Liver (tissue), 9 donors: ENCODE data around the gene NGFR. TPM values are rescaled to one million over a fixed set of nuclear protein-coding genes. Genes with fewer than 3 reads are reported as not detected.

ENCODE experiments used
- DNase-seq: peaks from one replicate; pipeline ENCODE4 v3.0.0-alpha.2; 2017; ENCODE audit warnings: low spot score
- H3K27ac ChIP-seq, 2 donors: one replicate each; pipeline ENCODE4 v1.7.0; 2013; ENCODE audit warnings: inconsistent platforms in 2 of 2, low read length in 2 of 2, control low read depth in 1 of 2, low read depth in 1 of 2, mild to moderate bottlenecking in 1 of 2
- H3K27me3 ChIP-seq, 4 donors: one replicate each; pipeline versions ENCODE4 v1.6.1 to v1.7.0; 2013; ENCODE audit warnings: low read length in 3 of 4, inconsistent platforms in 1 of 4, mild to moderate bottlenecking in 1 of 4, moderate library complexity in 1 of 4; ENCODE audit not compliant: control insufficient read depth in 4 of 4, insufficient read depth in 4 of 4
- H3K36me3 ChIP-seq, 4 donors: one replicate each; pipeline versions ENCODE4 v1.6.1 to v1.7.0; 2013; ENCODE audit warnings: low read length in 3 of 4, mild to moderate bottlenecking in 3 of 4, low read depth in 1 of 4, moderate library complexity in 1 of 4; ENCODE audit not compliant: control insufficient read depth in 4 of 4, insufficient read depth in 3 of 4
- H3K4me1 ChIP-seq, 4 donors: one replicate each; pipeline versions ENCODE4 v1.6.1 to v1.7.0; 2013; ENCODE audit warnings: low read length in 3 of 4, mild to moderate bottlenecking in 3 of 4, moderate library complexity in 1 of 4; ENCODE audit not compliant: control insufficient read depth in 4 of 4, insufficient read depth in 4 of 4
- H3K4me3 ChIP-seq, 3 donors: one replicate each; pipeline versions ENCODE4 v1.6.1 to v1.7.0; 2013; ENCODE audit warnings: low read length in 3 of 3, control low read depth in 1 of 3, low read depth in 1 of 3, mild to moderate bottlenecking in 1 of 3
- H3K9ac ChIP-seq, 2 donors: one replicate each; pipeline ENCODE4 v1.7.0; 2013; ENCODE audit warnings: low read length in 2 of 2, mild to moderate bottlenecking in 2 of 2, moderate library complexity in 2 of 2, control low read depth in 1 of 2, low read depth in 1 of 2
- H3K9me3 ChIP-seq, 4 donors: one replicate each; pipeline versions ENCODE4 v1.6.1 to v1.7.0; 2013; ENCODE audit warnings: low read length in 3 of 4; ENCODE audit not compliant: control insufficient read depth in 4 of 4
- ATF3 ChIP-seq: IDR thresholded peaks from 2 replicates; pipeline ENCODE4 v1.6.1; 2016; ENCODE audit warnings: antibody characterized with exemption
- EGR1 ChIP-seq, 2 donors: IDR thresholded peaks; 2 replicates each; pipeline ENCODE4 v1.6.1; 2016 to 2018; ENCODE audit warnings: antibody characterized with exemption in 2 of 2, low read depth in 2 of 2
- FOXA1 ChIP-seq: IDR thresholded peaks from 2 replicates; pipeline ENCODE4 v1.6.1; 2016; ENCODE audit warnings: antibody characterized with exemption
- FOXA2 ChIP-seq: IDR thresholded peaks from 2 replicates; pipeline ENCODE4 v1.6.1; 2016; ENCODE audit warnings: antibody characterized with exemption
- GABPA ChIP-seq, 2 donors: IDR thresholded peaks in 1 of 2; conservative IDR thresholded peaks in 1 of 2; 2 replicates each; pipeline ENCODE4 v1.6.1; 2016; ENCODE audit warnings: antibody characterized with exemption in 2 of 2, mild to moderate bottlenecking in 1 of 2, moderate library complexity in 1 of 2
- HNF4A ChIP-seq, 2 donors: conservative IDR thresholded peaks; 2 replicates each; pipeline ENCODE4 v1.6.1; 2016; ENCODE audit warnings: antibody characterized with exemption in 2 of 2, mild to moderate bottlenecking in 2 of 2
- HNF4G ChIP-seq: IDR thresholded peaks from 2 replicates; pipeline ENCODE4 v1.6.1; 2016; ENCODE audit warnings: antibody characterized with exemption
- JUND ChIP-seq, 2 donors: IDR thresholded peaks; 2 replicates each; pipeline ENCODE4 v1.6.1; 2016; ENCODE audit warnings: antibody characterized with exemption in 2 of 2
- MAX ChIP-seq: IDR thresholded peaks from 2 replicates; pipeline ENCODE4 v1.6.1; 2016; ENCODE audit warnings: antibody characterized with exemption
- NR2F2 ChIP-seq: IDR thresholded peaks from 2 replicates; pipeline ENCODE4 v1.6.1; 2016; ENCODE audit warnings: antibody characterized with exemption
- RAD21 ChIP-seq, 2 donors: IDR thresholded peaks; 2 replicates each; pipeline ENCODE4 v1.6.1; 2016; ENCODE audit warnings: antibody characterized with exemption in 2 of 2, mild to moderate bottlenecking in 2 of 2
- REST ChIP-seq: IDR thresholded peaks from 2 replicates; pipeline ENCODE4 v1.6.1; 2016; ENCODE audit warnings: antibody characterized with exemption, mild to moderate bottlenecking
- RXRA ChIP-seq, 2 donors: IDR thresholded peaks; 2 replicates each; pipeline ENCODE4 v1.6.1; 2017 to 2018; ENCODE audit warnings: antibody characterized with exemption in 2 of 2, mild to moderate bottlenecking in 1 of 2
- SP1 ChIP-seq: IDR thresholded peaks from 2 replicates; pipeline ENCODE4 v1.6.1; 2018; ENCODE audit warnings: antibody characterized with exemption, mild to moderate bottlenecking
- TAF1 ChIP-seq: conservative IDR thresholded peaks from 2 replicates; pipeline ENCODE4 v1.6.1; 2016; ENCODE audit warnings: antibody characterized with exemption, mild to moderate bottlenecking
- YY1 ChIP-seq: IDR thresholded peaks from 2 replicates; pipeline ENCODE4 v1.6.1; 2016; ENCODE audit warnings: antibody characterized with exemption, mild to moderate bottlenecking
- ZBTB33 ChIP-seq: IDR thresholded peaks from 2 replicates; pipeline ENCODE4 v1.6.1; 2016; ENCODE audit warnings: antibody characterized with exemption
- WGBS: extraction: QIAGEN DNeasy Blood & Tissue Kit; methylation state at CpG from one replicate; pipeline ENCODE4 v1.1.7; 2013; 5-methylcytosine and 5-hydroxymethylcytosine counted together
- polyA plus RNA-seq, 2 donors: library from polyadenylated mRNA; stranded (reverse) in 1 of 2; unstranded in 1 of 2; fragments of 200-250 nt in 1 of 2; fragments of >200 nt in 1 of 2; fragmentation: Nextera tagmentation in 1 of 2; extraction: Ambion mirVana in 1 of 2; gene quantifications; one replicate each; pipeline versions ENCODE4 v1.2.1 to v1.2.3, GENCODE V29; 2013 to 2015
- total RNA-seq, 2 donors: library from RNA; depleted of rRNA; stranded (reverse); fragments of >200 nt; gene quantifications; one replicate each; pipeline ENCODE4 v1.2.3, GENCODE V29; 2014
- TF ChIP-seq, protein P1 (sequence below): fragments of 150-350 bp; IDR thresholded peaks from 2 replicates; pipeline ENCODE4 v1.5.1; 2017; ENCODE audit warnings: improper control_type of control experiment, low read depth, low read length; ENCODE audit not compliant: missing input control
- donor health status: healthy.
- donor health status: healthy.
- donor health status: healthy.
- donor health status: healthy.
- donor health status: healthy.

Gene NGFR
- total and polyA plus RNA-seq, 4 donors: 6.9 to 11.0 (median 10.5) TPM

- Histone ChIP-seq H3K4me1 (peaks cover 2 to 19% (median 15%) of the 10 kb centered on the region in 4 donors), H3K27ac (no peak overlapping the region), H3K27me3 (no peaks in the 10 kb centered on the region), H3K36me3 (no peaks in the 10 kb centered on the region), H3K4me3 (no peak overlapping the region), H3K9ac (no peak overlapping the region), H3K9me3 (no peaks in the 10 kb centered on the region)
- WGBS: 87% methylated on average over 15 of the region's 15 CpGs
- TF ChIP-seq TAF1 (no peak), REST (no peak), ATF3 (no peak), ZBTB33 (no peak), GABPA (IDR thresholded peaks at IDR 0.05 in 1 of 2, conservative IDR thresholded peaks at IDR 0.05 in 1 of 2) (no peak), SP1 (no peak), RAD21 (IDR thresholded peaks at IDR 0.05) (no peak), JUND (IDR thresholded peaks at IDR 0.05) (no peak), NR2F2 (no peak), RXRA (IDR thresholded peaks at IDR 0.05) (no peak), HNF4G (no peak), MAX (no peak), FOXA2 (no peak), HNF4A (conservative IDR thresholded peaks at IDR 0.05) (no peak), EGR1 (IDR thresholded peaks at IDR 0.05; ENCODE audit: low read depth in 2 of 2) (no peak), FOXA1 (no peak), YY1 (no peak)
- TF ChIP-seq, protein P1, sequence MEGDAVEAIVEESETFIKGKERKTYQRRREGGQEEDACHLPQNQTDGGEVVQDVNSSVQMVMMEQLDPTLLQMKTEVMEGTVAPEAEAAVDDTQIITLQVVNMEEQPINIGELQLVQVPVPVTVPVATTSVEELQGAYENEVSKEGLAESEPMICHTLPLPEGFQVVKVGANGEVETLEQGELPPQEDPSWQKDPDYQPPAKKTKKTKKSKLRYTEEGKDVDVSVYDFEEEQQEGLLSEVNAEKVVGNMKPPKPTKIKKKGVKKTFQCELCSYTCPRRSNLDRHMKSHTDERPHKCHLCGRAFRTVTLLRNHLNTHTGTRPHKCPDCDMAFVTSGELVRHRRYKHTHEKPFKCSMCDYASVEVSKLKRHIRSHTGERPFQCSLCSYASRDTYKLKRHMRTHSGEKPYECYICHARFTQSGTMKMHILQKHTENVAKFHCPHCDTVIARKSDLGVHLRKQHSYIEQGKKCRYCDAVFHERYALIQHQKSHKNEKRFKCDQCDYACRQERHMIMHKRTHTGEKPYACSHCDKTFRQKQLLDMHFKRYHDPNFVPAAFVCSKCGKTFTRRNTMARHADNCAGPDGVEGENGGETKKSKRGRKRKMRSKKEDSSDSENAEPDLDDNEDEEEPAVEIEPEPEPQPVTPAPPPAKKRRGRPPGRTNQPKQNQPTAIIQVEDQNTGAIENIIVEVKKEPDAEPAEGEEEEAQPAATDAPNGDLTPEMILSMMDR: no peak
- no peak for DNase-seq
These were observed 50.9 kb downstream of the NGFR start for GRCh38 chr17:49545806-49546545.
